ENCODE measurements around the gene NT5DC1. TPM values are rescaled to one million over a fixed set of nuclear protein-coding genes. Genes with fewer than 3 reads are reported as not detected.

Gene NT5DC1
- total and polyA plus RNA-seq, 10 of the 15 experiments (the other 5 are each of a cell fraction or from before 2014, with no cell fraction given): 40.8 to 140 (median 66.8) TPM

DNA sequence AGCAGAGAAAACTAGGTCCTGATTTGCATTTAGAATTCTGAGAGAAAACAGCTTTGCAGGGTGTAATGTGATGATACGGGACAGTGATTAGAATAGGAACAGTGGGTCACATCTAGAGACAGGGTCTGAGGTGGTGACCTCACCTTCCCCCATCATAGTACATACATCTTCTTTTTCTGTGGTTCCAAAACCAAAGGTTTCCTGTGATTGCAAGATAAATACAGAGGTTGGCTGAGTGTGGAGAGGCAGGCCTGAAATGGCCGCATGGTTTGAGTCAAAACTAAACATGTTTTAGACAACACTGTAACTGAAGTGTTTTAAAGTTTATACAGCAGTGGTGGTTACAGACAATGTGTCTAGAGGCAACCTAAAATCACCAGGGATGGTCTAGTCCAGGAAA lies 10.4 kb upstream of the NT5DC1 start (continued):
- peak; percentile 53; the same call in 1 of the 2 replicates for TF ChIP-seq ATF7 (IDR thresholded peaks at IDR 0.05; ENCODE audit: low read depth)
- no peak for TF ChIP-seq CUX1 (IDR thresholded peaks at IDR 0.05; ENCODE audit: insufficient replicate concordance, low read depth, low read length)
- no peak for TF ChIP-seq GATAD2B (conservative IDR thresholded peaks at IDR 0.05; ENCODE audit: low read depth)
- TF ChIP-seq ZBTB11 (CRISPR knock-in tag; IDR thresholded peaks at IDR 0.05): no peak
- peak; percentile 93 for TF ChIP-seq YY1 (IDR thresholded peaks at IDR 0.05; ENCODE audit: low read depth, low read length)
- TF ChIP-seq CBFB (IDR thresholded peaks at IDR 0.05; ENCODE audit: low read depth): peak; percentile 71; the same call in 1 of the 2 replicates
- no peak for TF ChIP-seq IRF3 (IDR thresholded peaks at IDR 0.05)
- no peak for TF ChIP-seq MLLT1 (IDR thresholded peaks at IDR 0.05)
- TF ChIP-seq IKZF1 (conservative IDR thresholded peaks at IDR 0.05): no peak; the same call in 1 of the 2 replicates
- peak; percentile 7; the same call in 1 of the 2 replicates for TF ChIP-seq TCF7 (IDR thresholded peaks at IDR 0.05; ENCODE audit: borderline replicate concordance)
- TF ChIP-seq, protein P1, sequence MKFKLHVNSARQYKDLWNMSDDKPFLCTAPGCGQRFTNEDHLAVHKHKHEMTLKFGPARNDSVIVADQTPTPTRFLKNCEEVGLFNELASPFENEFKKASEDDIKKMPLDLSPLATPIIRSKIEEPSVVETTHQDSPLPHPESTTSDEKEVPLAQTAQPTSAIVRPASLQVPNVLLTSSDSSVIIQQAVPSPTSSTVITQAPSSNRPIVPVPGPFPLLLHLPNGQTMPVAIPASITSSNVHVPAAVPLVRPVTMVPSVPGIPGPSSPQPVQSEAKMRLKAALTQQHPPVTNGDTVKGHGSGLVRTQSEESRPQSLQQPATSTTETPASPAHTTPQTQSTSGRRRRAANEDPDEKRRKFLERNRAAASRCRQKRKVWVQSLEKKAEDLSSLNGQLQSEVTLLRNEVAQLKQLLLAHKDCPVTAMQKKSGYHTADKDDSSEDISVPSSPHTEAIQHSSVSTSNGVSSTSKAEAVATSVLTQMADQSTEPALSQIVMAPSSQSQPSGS (IDR thresholded peaks at IDR 0.05; ENCODE audit: low read length): peak; percentile 94
- peak; percentile 30 to 35; a peak in 2 of 4 replicates for TF ChIP-seq IKZF2 (IDR thresholded peaks at IDR 0.05)
- no peak for TF ChIP-seq ZNF274 (IDR thresholded peaks at IDR 0.05; ENCODE audit: insufficient read depth, insufficient read length)
- TF ChIP-seq KAT2A (conservative IDR thresholded peaks at IDR 0.05; ENCODE audit: control insufficient read depth, low read depth, low read length): no peak
- no peak for TF ChIP-seq GABPA (IDR thresholded peaks at IDR 0.05; ENCODE audit: low read depth)
- TF ChIP-seq MEF2A (IDR thresholded peaks at IDR 0.05; ENCODE audit: insufficient read depth, low read depth, low read length): peak; percentile 76
- TF ChIP-seq SRF (IDR thresholded peaks at IDR 0.05; ENCODE audit: low read depth in 2 of 2, low read length in 2 of 2): no peak

Measured in GM12878 (cell line).